Liver (tissue), 2 donors: ENCODE results near the gene CNNM2.

Experiments used
- HNF4G ChIP-seq: IDR thresholded peaks from 2 replicates; pipeline ENCODE4 v1.6.1; 2016; ENCODE audit warnings: antibody characterized with exemption
- TAF1 ChIP-seq: conservative IDR thresholded peaks from 2 replicates; pipeline ENCODE4 v1.6.1; 2016; ENCODE audit warnings: antibody characterized with exemption, mild to moderate bottlenecking
- YY1 ChIP-seq: IDR thresholded peaks from 2 replicates; pipeline ENCODE4 v1.6.1; 2016; ENCODE audit warnings: antibody characterized with exemption, mild to moderate bottlenecking
- donor health status: healthy.

DNA sequence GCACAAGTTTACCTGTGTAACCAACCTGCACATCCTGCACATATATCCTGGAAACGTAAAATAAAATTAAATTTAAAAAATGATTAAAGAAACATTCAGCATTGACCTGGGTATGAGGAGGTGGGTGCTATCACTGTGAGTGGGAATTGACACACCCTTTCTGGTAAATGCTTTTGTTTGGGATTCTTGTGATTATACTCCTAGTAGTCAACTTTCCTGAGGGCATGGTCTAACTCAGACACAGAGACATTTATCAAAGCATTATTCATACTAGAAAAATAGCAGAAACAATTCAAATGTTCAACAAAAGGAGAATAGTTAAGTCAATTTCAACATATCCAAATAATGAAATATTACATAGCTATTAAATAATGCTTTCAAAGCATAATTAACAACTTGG lies 44.2 kb downstream of the CNNM2 start:
- no peak for TF ChIP-seq HNF4G
- TF ChIP-seq TAF1, result no peak
- no peak for TF ChIP-seq YY1
